Sigmoid colon (tissue), 4 donors: Measurements from ENCODE around the gene INPP5D.

ENCODE experiments used
- CTCF ChIP-seq, 4 experiments: fragments of 450-650 bp in 3 of 4; fragments of 200-600 bp in 1 of 4; IDR thresholded peaks; one replicate each; pipeline ENCODE4 v1.5.1; 2016 to 2019; ENCODE audit warnings: antibody characterized with exemption in 4 of 4, mild to moderate bottlenecking in 3 of 4, moderate library complexity in 2 of 4
- POLR2A ChIP-seq, 2 donors: fragments of 450-650 bp; IDR thresholded peaks; one replicate each; pipeline ENCODE4 v1.6.1; 2016; ENCODE audit warnings: antibody characterized with exemption in 2 of 2, mild to moderate bottlenecking in 2 of 2, moderate library complexity in 2 of 2
- POLR2AphosphoS5 ChIP-seq, 4 donors: sonication (generic); formaldehyde crosslinking; IDR thresholded peaks; one replicate each; pipeline ENCODE4 v1.6.1; 2017; ENCODE audit warnings: antibody characterized with exemption in 4 of 4

- TF ChIP-seq CTCF (IDR thresholded peaks at IDR 0.05) (no peak), POLR2AphosphoS5 (IDR thresholded peaks at IDR 0.05) (no peak), POLR2A (IDR thresholded peaks at IDR 0.05) (no peak)
Measured at GRCh38 chr2:233168919-233169318, 108.8 kb downstream of the INPP5D start.
